Adrenal gland (tissue), 5 donors: Measurements from ENCODE around the gene SRSF8.

Experiments used
- CTCF ChIP-seq, 6 experiments: fragments of 450-650 bp in 4 of 6; fragments of 200-600 bp in 2 of 6; sonication (generic) in 1 of 6; IDR thresholded peaks; 1 replicate in 5 of 6; 2 replicates in 1 of 6; pipeline versions ENCODE4 v1.5.1 to v1.8.0; 2016 to 2021; ENCODE audit warnings: antibody characterized with exemption in 6 of 6, mild to moderate bottlenecking in 2 of 6, moderate library complexity in 1 of 6
- POLR2A ChIP-seq, 2 donors: fragments of 450-650 bp; IDR thresholded peaks; one replicate each; pipeline ENCODE4 v1.6.1; 2017; ENCODE audit warnings: antibody characterized with exemption in 2 of 2, mild to moderate bottlenecking in 2 of 2, moderate library complexity in 1 of 2
- donor health status: DM: no; HTN: no; CAD: no.

- no peak for TF ChIP-seq CTCF (IDR thresholded peaks at IDR 0.05)
- TF ChIP-seq POLR2A (IDR thresholded peaks at IDR 0.05), result no peak
These were observed 15.9 kb downstream of the SRSF8 start for GRCh38 chr11:95082576-95083001.
